IMR-90 (cell line): ENCODE data around the gene SRRM1. TPM values are rescaled to one million over a fixed set of nuclear protein-coding genes. Genes with fewer than 3 reads are reported as not detected.

Experiments used
- ATAC-seq: fragments of 200-7000 bp; cut with Tn5 transposase; 2 replicates; pipeline ENCODE4 v1.9.1; 2020; ENCODE audit warnings: low read depth, mild to moderate bottlenecking, moderate library complexity
- BruUV-seq: library from RNA; stranded (reverse); fragments of 400-500 nt; replicated peaks from 2 replicates; lab custom pipeline; 2021; lab: Mats Ljungman, UMichigan
- CTCF ChIA-PET: fragments of 300-600 bp; formaldehyde crosslinking; extraction: SDS; loops from one replicate; lab custom pipeline; 2021; ENCODE audit warnings: antibody characterized with exemption; lab: Yijun Ruan, JAX
- POLR2A ChIA-PET: fragments of 300-600 bp; sonication (Branson Sonifier 250); formaldehyde crosslinking; loops from one replicate; lab custom pipeline; 2022; ENCODE audit warnings: antibody characterized with exemption; ENCODE audit not compliant: unreplicated experiment; lab: Charles Lee
- DNase-seq: peaks from one replicate; pipeline ENCODE4 v3.0.0; 2013
- H2AFZ ChIP-seq: replicated peaks from 2 replicates; pipeline ENCODE3; 2013; ENCODE audit warnings: low read length, mild to moderate bottlenecking; ENCODE audit not compliant: poor library complexity
- H2AK5ac ChIP-seq: 2 replicates; pipeline ENCODE4 v1.6.1; 2013; ENCODE audit warnings: low read depth, low read length, inconsistent platforms
- H2AK9ac ChIP-seq: replicated peaks from 2 replicates; pipeline ENCODE3; 2013; ENCODE audit warnings: mild to moderate bottlenecking, low read depth, low read length, moderate library complexity; ENCODE audit not compliant: poor library complexity
- H2BK120ac ChIP-seq: 2 replicates; pipeline ENCODE4 v1.6.1; 2013; ENCODE audit warnings: low read depth, low read length, inconsistent platforms
- H2BK15ac ChIP-seq: 3 replicates; pipeline ENCODE4 v1.6.1; 2013; ENCODE audit warnings: low read depth, low read length, inconsistent platforms
- H2BK20ac ChIP-seq: 2 replicates; pipeline ENCODE4 v1.6.1; 2013; ENCODE audit warnings: low read depth, mild to moderate bottlenecking, inconsistent platforms, low read length, moderate library complexity
- H2BK5ac ChIP-seq: 2 replicates; pipeline ENCODE4 v1.6.1; 2013; ENCODE audit warnings: mild to moderate bottlenecking, low read depth, low read length, inconsistent platforms; ENCODE audit not compliant: poor library complexity, severe bottlenecking
- H3K14ac ChIP-seq: replicated peaks from 2 replicates; pipeline ENCODE4 v1.6.1; 2013; ENCODE audit warnings: low read depth, low read length, inconsistent platforms
- H3K18ac ChIP-seq: 2 replicates; pipeline ENCODE4 v1.6.1; 2013; ENCODE audit warnings: low read depth, low read length, control low read depth
- H3K23ac ChIP-seq: 2 replicates; pipeline ENCODE4 v1.6.1; 2013; ENCODE audit warnings: low read depth, low read length, inconsistent platforms
- H3K27ac ChIP-seq: 2 replicates; pipeline ENCODE4 v1.5.1; 2013; ENCODE audit warnings: mild to moderate bottlenecking, control low read depth, low read length; ENCODE audit not compliant: insufficient read depth
- H3K27me3 ChIP-seq: 2 replicates; pipeline ENCODE4 v1.6.1; 2013; ENCODE audit warnings: low read length; ENCODE audit not compliant: control insufficient read depth, insufficient read depth
- H3K36me3 ChIP-seq: 2 replicates; pipeline ENCODE4 v1.6.1; 2013; ENCODE audit warnings: low read length, mixed read lengths; ENCODE audit not compliant: control insufficient read depth, insufficient read depth
- H3K4ac ChIP-seq: 2 replicates; pipeline ENCODE4 v1.6.1; 2013; ENCODE audit warnings: low read depth, low read length, inconsistent platforms
- H3K4me1 ChIP-seq: 2 replicates; pipeline ENCODE4 v1.6.1; 2013; ENCODE audit warnings: low read length, mixed read lengths; ENCODE audit not compliant: control insufficient read depth, insufficient read depth
- H3K4me2 ChIP-seq: 2 replicates; pipeline ENCODE4 v1.6.1; 2013; ENCODE audit warnings: low read depth, mild to moderate bottlenecking, control low read depth, low read length, moderate library complexity
- H3K4me3 ChIP-seq: 2 replicates; pipeline ENCODE4 v1.5.1; 2013; ENCODE audit warnings: low read depth, mild to moderate bottlenecking, control low read depth, low read length, moderate library complexity; ENCODE audit not compliant: insufficient read depth
- H3K56ac ChIP-seq: 2 replicates; pipeline ENCODE4 v1.6.1; 2013; ENCODE audit warnings: low read length, inconsistent platforms; ENCODE audit not compliant: insufficient read depth; ENCODE audit errors: extremely low read depth
- H3K79me1 ChIP-seq, 2 experiments: 2 replicates each; pipeline ENCODE4 v1.6.1; 2013; ENCODE audit warnings: low read length in 2 of 2, inconsistent platforms in 1 of 2, low read depth in 1 of 2
- H3K9ac ChIP-seq: 2 replicates; pipeline ENCODE4 v1.6.1; 2013; ENCODE audit warnings: low read depth, low read length, control low read depth
- H3K9me1 ChIP-seq: 2 replicates; pipeline ENCODE4 v1.6.1; 2013; ENCODE audit warnings: low read length, inconsistent platforms; ENCODE audit not compliant: insufficient read depth
- H3K9me3 ChIP-seq: 2 replicates; pipeline ENCODE4 v1.6.1; 2013; ENCODE audit warnings: low read length; ENCODE audit not compliant: control insufficient read depth, insufficient read depth
- H4K20me1 ChIP-seq: 2 replicates; pipeline ENCODE4 v1.6.1; 2013; ENCODE audit warnings: low read length, inconsistent platforms; ENCODE audit not compliant: insufficient read depth
- H4K5ac ChIP-seq: 2 replicates; pipeline ENCODE4 v1.6.1; 2013; ENCODE audit warnings: mild to moderate bottlenecking, low read depth, low read length, control low read depth
- H4K8ac ChIP-seq, 2 experiments: 2 replicates each; pipeline ENCODE4 v1.6.1; 2013; ENCODE audit warnings: low read depth in 2 of 2, low read length in 2 of 2, control low read depth in 1 of 2, inconsistent platforms in 1 of 2
- H4K91ac ChIP-seq: 2 replicates; pipeline ENCODE4 v1.6.1; 2013; ENCODE audit warnings: low read depth, low read length, inconsistent platforms; ENCODE audit not compliant: insufficient read depth
- BHLHE40 ChIP-seq: fragments of 150-350 bp; IDR thresholded peaks from 2 replicates; pipeline ENCODE4 v1.6.1; 2016; ENCODE audit warnings: mild to moderate bottlenecking, low read depth, low read length
- CEBPB ChIP-seq: IDR thresholded peaks from 2 replicates; pipeline ENCODE4 v1.6.1; 2012; ENCODE audit warnings: low read depth, low read length, improper control_type of control experiment
- CHD1 ChIP-seq: IDR thresholded peaks from 2 replicates; pipeline ENCODE4 v1.6.1; 2012; ENCODE audit warnings: low read depth, low read length, improper control_type of control experiment
- ELK1 ChIP-seq: fragments of 150-350 bp; IDR thresholded peaks from 2 replicates; pipeline ENCODE4 v1.6.1; 2016; ENCODE audit warnings: low read depth, mild to moderate bottlenecking, low read length, moderate library complexity, borderline replicate concordance
- FOS ChIP-seq: fragments of 150-350 bp; IDR thresholded peaks from 2 replicates; pipeline ENCODE4 v1.6.1; 2016; ENCODE audit warnings: low read depth, low read length
- MAFK ChIP-seq: IDR thresholded peaks from 2 replicates; pipeline ENCODE4 v1.6.1; 2012; ENCODE audit warnings: low read depth, low read length, improper control_type of control experiment
- MAZ ChIP-seq: IDR thresholded peaks from 2 replicates; pipeline ENCODE4 v1.6.1; 2012; ENCODE audit warnings: low read depth, mild to moderate bottlenecking, low read length, improper control_type of control experiment, moderate library complexity, borderline replicate concordance
- MXI1 ChIP-seq: IDR thresholded peaks from 2 replicates; pipeline ENCODE4 v1.6.1; 2012; ENCODE audit warnings: low read depth, mild to moderate bottlenecking, low read length, moderate library complexity, borderline replicate concordance
- NFE2L2 ChIP-seq: fragments of 150-350 bp; IDR thresholded peaks from 2 replicates; pipeline ENCODE4 v1.6.1; 2016; ENCODE audit warnings: low read depth, mild to moderate bottlenecking, low read length
- POLR2A ChIP-seq: IDR thresholded peaks from 2 replicates; pipeline ENCODE4 v1.6.1; 2012; ENCODE audit warnings: mild to moderate bottlenecking, low read depth, low read length
- RAD21 ChIP-seq: IDR thresholded peaks from 2 replicates; pipeline ENCODE4 v1.6.1; 2012; ENCODE audit warnings: low read length, improper control_type of control experiment
- RCOR1 ChIP-seq: IDR thresholded peaks from 2 replicates; pipeline ENCODE4 v1.6.1; 2012; ENCODE audit warnings: mild to moderate bottlenecking, low read length, improper control_type of control experiment; ENCODE audit not compliant: insufficient replicate concordance
- RFX5 ChIP-seq: IDR thresholded peaks from 2 replicates; pipeline ENCODE4 v1.8.0; 2012; ENCODE audit warnings: low read depth, mild to moderate bottlenecking, low read length, moderate library complexity
- SMC3 ChIP-seq: fragments of 150-350 bp; IDR thresholded peaks from 2 replicates; pipeline ENCODE4 v1.6.1; 2016; ENCODE audit warnings: low read depth, mild to moderate bottlenecking, antibody characterized with exemption, low read length, moderate library complexity
- WGBS, 2 experiments: methylation state at CpG; one replicate each; pipeline versions ENCODE4 v1.1.5 to v1.1.7; 2013; ENCODE audit warnings: missing lambda C conversion rate in 2 of 2; ENCODE audit not compliant: insufficient read length in 1 of 2; ENCODE audit errors: extremely low coverage in 2 of 2; 5-methylcytosine and 5-hydroxymethylcytosine counted together
- dilution Hi-C: fragments of 300-500 bp; cut with HindIII; formaldehyde crosslinking; loops from one replicate; pipeline ENCODE4 v1.14.3; 2018; ENCODE audit warnings: low sequenced_read_pairs; ENCODE audit not compliant: unreplicated experiment
- in situ Hi-C: fragments of 300-500 bp; cut with MboI; formaldehyde crosslinking; loops from 3 replicates; pipeline ENCODE4 v1.14.3; 2019; ENCODE audit warnings: low sequenced_read_pairs, inconsistent platforms, mixed read lengths
- intact Hi-C: fragments of 100-400 bp; cut with micrococcal nuclease; formaldehyde crosslinking; loops from 2 replicates; pipeline ENCODE4 v1.10.0; 2022
- polyA plus RNA-seq, 3 experiments: library from polyadenylated mRNA; depleted of rRNA; stranded (reverse); fragments of >200 nt; gene quantifications; 2 replicates each; pipeline ENCODE4 v1.2.3, GENCODE V29; 2012; ENCODE audit warnings: low replicate concordance in 1 of 3
- total RNA-seq: library from RNA; depleted of rRNA; stranded (reverse); fragments of >200 nt; gene quantifications from 2 replicates; pipeline ENCODE4 v1.2.3, GENCODE V29; 2012
- TF ChIP-seq, protein P1 (sequence below): conservative IDR thresholded peaks from 2 replicates; pipeline ENCODE4 v1.5.1; 2012; ENCODE audit warnings: mild to moderate bottlenecking, low read depth, low read length, improper control_type of control experiment

Gene SRRM1
- total and polyA plus RNA-seq, 2 of the 4 experiments (the other 2 are of a cell fraction) = 13.6 to 94.1 TPM

GRCh38 chr1:24709791-24710441, 66.8 kb downstream of the SRRM1 start:
- Histone ChIP-seq H4K8ac (peak overlapping the region in 1 of 2 experiments; percentile 46; a peak in 1 of 4 replicates), H3K9me1 (peaks cover 30% of the 10 kb centered on the region), H3K27ac (no peak overlapping the region), H2BK20ac (peak overlapping the region; percentile 53; the same call in 1 of the 2 replicates), H3K36me3 (no peaks in the 10 kb centered on the region), H3K27me3 (no peaks in the 10 kb centered on the region), H3K79me1 (peaks cover 0 to 39% of the 10 kb centered on the region in 2 experiments; a peak in 2 of 4 replicates), H3K4me1 (peaks cover 23% of the 10 kb centered on the region), H3K4ac (peak overlapping the region; percentile 52; the same call in 1 of the 2 replicates), H3K14ac (peak overlapping the region; percentile 18; the same call in 1 of the 2 replicates), H2AFZ (no peak overlapping the region), H2AK5ac (peak overlapping the region; percentile 84), H3K4me3 (no peak overlapping the region), H4K91ac (0 out of 2 replicates have a peak overlapping the region, but pooled peaks have one; percentile 4), H4K5ac (no peak overlapping the region), H3K18ac (peak overlapping the region; percentile 43; the same call in 1 of the 2 replicates), H2BK120ac (peak overlapping the region; percentile 88), H3K56ac (no peak overlapping the region), H2BK15ac (peak overlapping the region; percentile 72; the same call in 2 of the 3 replicates), H3K9ac (no peak overlapping the region), H4K20me1 (no peaks in the 10 kb centered on the region), H2AK9ac (no peak overlapping the region), H3K4me2 (no peak overlapping the region), H2BK5ac (no peak overlapping the region), H3K23ac (no peak overlapping the region), H3K9me3 (no peaks in the 10 kb centered on the region)
- ChIA-PET POLR2A (interaction anchor here (1.0 kb wide), 1 partner anchor 35 kb away, joined by 3 read pairs; the partner anchor contains the start of gene CLIC4), CTCF (no interaction called here)
- DNase-seq (no peak), ATAC-seq (no peak)
- dilution Hi-C loops (no loop called here), in situ Hi-C loops (no loop called here), intact Hi-C loops (no loop called here)
- no CpG with 5 or more reads among the region's 5 CpGs for WGBS, 2 experiments
- no peak for TF ChIP-seq MAFK
- no peak for TF ChIP-seq NFE2L2
- no peak for TF ChIP-seq MXI1
- no peak for TF ChIP-seq RCOR1
- no peak for TF ChIP-seq RFX5
- no peak for TF ChIP-seq BHLHE40
- TF ChIP-seq FOS = no peak
- no peak for TF ChIP-seq ELK1
- no peak for TF ChIP-seq CHD1
- no peak for TF ChIP-seq POLR2A
- no peak for TF ChIP-seq RAD21
- TF ChIP-seq SMC3 = no peak
- no peak for TF ChIP-seq CEBPB
- no peak for TF ChIP-seq MAZ
- TF ChIP-seq, protein P1, sequence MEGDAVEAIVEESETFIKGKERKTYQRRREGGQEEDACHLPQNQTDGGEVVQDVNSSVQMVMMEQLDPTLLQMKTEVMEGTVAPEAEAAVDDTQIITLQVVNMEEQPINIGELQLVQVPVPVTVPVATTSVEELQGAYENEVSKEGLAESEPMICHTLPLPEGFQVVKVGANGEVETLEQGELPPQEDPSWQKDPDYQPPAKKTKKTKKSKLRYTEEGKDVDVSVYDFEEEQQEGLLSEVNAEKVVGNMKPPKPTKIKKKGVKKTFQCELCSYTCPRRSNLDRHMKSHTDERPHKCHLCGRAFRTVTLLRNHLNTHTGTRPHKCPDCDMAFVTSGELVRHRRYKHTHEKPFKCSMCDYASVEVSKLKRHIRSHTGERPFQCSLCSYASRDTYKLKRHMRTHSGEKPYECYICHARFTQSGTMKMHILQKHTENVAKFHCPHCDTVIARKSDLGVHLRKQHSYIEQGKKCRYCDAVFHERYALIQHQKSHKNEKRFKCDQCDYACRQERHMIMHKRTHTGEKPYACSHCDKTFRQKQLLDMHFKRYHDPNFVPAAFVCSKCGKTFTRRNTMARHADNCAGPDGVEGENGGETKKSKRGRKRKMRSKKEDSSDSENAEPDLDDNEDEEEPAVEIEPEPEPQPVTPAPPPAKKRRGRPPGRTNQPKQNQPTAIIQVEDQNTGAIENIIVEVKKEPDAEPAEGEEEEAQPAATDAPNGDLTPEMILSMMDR = no peak
- BruUV-seq = no TSS peak
